H54 (cell line): ENCODE data around the gene ABCE1.
"Not testable (repeated sequence)": the region's sequence is repeated elsewhere in the genome, so short reads cannot be mapped to it uniquely, and the experiment has no call there.

Source experiments
- DNase-seq: peaks from one replicate; pipeline ENCODE4 v3.0.0; 2011; ENCODE audit warnings: low spot score, mixed read lengths; ENCODE audit not compliant: insufficient read length
- FAIRE-seq: peaks from 3 replicates; lab custom pipeline; 2011; peaks lifted over from hg19 to GRCh38; lab: Jason Lieb, UNC
- POLR2A ChIP-seq: IDR thresholded peaks from 2 replicates; pipeline ENCODE4 v1.6.1; 2011; ENCODE audit warnings: low read depth, mild to moderate bottlenecking, low read length

Gene ABCE1

GRCh38 chr4:145131848-145132247 lies 33.7 kb downstream of the ABCE1 start:
- no peak for TF ChIP-seq POLR2A
- FAIRE-seq: no peak
- no peak for DNase-seq

GRCh38 chr4:145132511-145133098 lies 34.5 kb downstream of the ABCE1 start:
- DNase-seq (no peak), FAIRE-seq (no peak)
- no peak for TF ChIP-seq POLR2A

GRCh38 chr4:145136219-145136618 lies 38.1 kb downstream of the ABCE1 start:
- not testable (repeated sequence) for DNase-seq, FAIRE-seq

GRCh38 chr4:145148980-145149379 lies 50.9 kb downstream of the ABCE1 start:
- no peak for TF ChIP-seq POLR2A

GRCh38 chr4:145153181-145153903 lies 55.2 kb downstream of the ABCE1 start:
- DNase-seq (no peak), FAIRE-seq (no peak)
- no peak for TF ChIP-seq POLR2A

More at GRCh38 chr4:145148980-145149379, 50.9 kb downstream of the ABCE1 start:
- DNase-seq (no peak), FAIRE-seq (no peak)

GRCh38 chr4:145153904-145154298 lies 55.8 kb downstream of the ABCE1 start:
- FAIRE-seq: no peak
- no peak for TF ChIP-seq POLR2A
- DNase-seq: no peak

GRCh38 chr4:145154573-145154972 lies 56.5 kb downstream of the ABCE1 start:
- DNase-seq: no peak
- no peak for FAIRE-seq
- TF ChIP-seq POLR2A: no peak

- no peak for TF ChIP-seq POLR2A
- no peak for DNase-seq
- FAIRE-seq: no peak
Measured at GRCh38 chr4:145155268-145155870, 57.3 kb downstream of the ABCE1 start.

- no peak for DNase-seq
- no peak for FAIRE-seq
- no peak for TF ChIP-seq POLR2A
Measured at GRCh38 chr4:145156986-145157385, 58.9 kb downstream of the ABCE1 start.

- DNase-seq: no peak
- FAIRE-seq: no peak
- no peak for TF ChIP-seq POLR2A
Measured at GRCh38 chr4:145161549-145161948, 63.4 kb downstream of the ABCE1 start.

- FAIRE-seq (no peak), DNase-seq (no peak)
- no peak for TF ChIP-seq POLR2A
Measured at GRCh38 chr4:145167887-145168286, 69.8 kb downstream of the ABCE1 start.

GRCh38 chr4:145168581-145169187 lies 70.6 kb downstream of the ABCE1 start:
- TF ChIP-seq POLR2A: no peak
- FAIRE-seq: no peak
- no peak for DNase-seq

GRCh38 chr4:145170223-145170622 lies 72.1 kb downstream of the ABCE1 start:
- no peak for TF ChIP-seq POLR2A
- no peak for DNase-seq
- no peak for FAIRE-seq

- TF ChIP-seq POLR2A: no peak
- no peak for FAIRE-seq
- DNase-seq: no peak
Measured at GRCh38 chr4:145171911-145172310, 73.8 kb downstream of the ABCE1 start.
